Mesothelial cell of epicardium (in vitro differentiated cells): ENCODE results near the gene CMTM3. TPM values are rescaled to one million over a fixed set of nuclear protein-coding genes. Genes with fewer than 3 reads are reported as not detected.

Experiments
- DNase-seq, 2 experiments: peaks; one replicate each; pipeline ENCODE4 v3.0.0; 2021; ENCODE audit warnings: low spot score in 2 of 2; ENCODE audit not compliant: unreplicated experiment in 2 of 2
- H3K27ac Mint-ChIP-seq: 2 replicates; pipeline ENCODE4 v1.8.0; 2021; ENCODE audit warnings: mixed read lengths
- H3K27me3 Mint-ChIP-seq: 2 replicates; pipeline ENCODE4 v1.8.0; 2021; ENCODE audit warnings: low read depth, mixed read lengths
- H3K36me3 Mint-ChIP-seq: 2 replicates; pipeline ENCODE4 v1.8.0; 2021; ENCODE audit warnings: mixed read lengths
- H3K4me1 Mint-ChIP-seq: 2 replicates; pipeline ENCODE4 v1.8.0; 2021; ENCODE audit warnings: mixed read lengths
- H3K4me3 Mint-ChIP-seq: 2 replicates; pipeline ENCODE4 v1.8.0; 2021; ENCODE audit warnings: mild to moderate bottlenecking, moderate library complexity, mixed read lengths
- H3K9me3 Mint-ChIP-seq: 2 replicates; pipeline ENCODE4 v1.8.0; 2021; ENCODE audit warnings: mixed read lengths
- CTCF ChIP-seq: fragments of 200-600 bp; sonication (generic); IDR thresholded peaks from one replicate; pipeline ENCODE4 v1.5.0; 2021; ENCODE audit warnings: antibody characterized with exemption; ENCODE audit not compliant: unreplicated experiment
- total RNA-seq: library from RNA; stranded (reverse); gene quantifications from 3 replicates; pipeline ENCODE4 v1.2.1, GENCODE V29; 2021

CMTM3 gene
- total RNA-seq, 1 donor from 2014 or later = 60.7 TPM

GRCh38 chr16:66651965-66652364 is 47.5 kb downstream of the CMTM3 start:
- H3K9me3 Mint-ChIP-seq = no peaks in the 10 kb centered on the region
- H3K4me1 Mint-ChIP-seq = peaks cover 10% of the 10 kb centered on the region
- no peak overlapping the region for H3K4me3 Mint-ChIP-seq
- H3K36me3 Mint-ChIP-seq = no peaks in the 10 kb centered on the region
- TF ChIP-seq CTCF = no peak
- no peak for DNase-seq
- H3K27ac Mint-ChIP-seq = no peak overlapping the region
- no peaks in the 10 kb centered on the region for H3K27me3 Mint-ChIP-seq

- Mint-ChIP-seq H3K4me3 (no peak overlapping the region), H3K27ac (no peak overlapping the region), H3K36me3 (no peaks in the 10 kb centered on the region), H3K27me3 (no peaks in the 10 kb centered on the region), H3K4me1 (peaks cover 10% of the 10 kb centered on the region), H3K9me3 (no peaks in the 10 kb centered on the region)
- no peak for DNase-seq
- no peak for TF ChIP-seq CTCF
Observed at GRCh38 chr16:66652661-66653360, 48.3 kb downstream of the CMTM3 start.

GRCh38 chr16:66653581-66654350 is 49.3 kb downstream of the CMTM3 start:
- no peak for DNase-seq
- no peaks in the 10 kb centered on the region for H3K27me3 Mint-ChIP-seq
- no peak overlapping the region for H3K4me3 Mint-ChIP-seq
- H3K9me3 Mint-ChIP-seq = no peaks in the 10 kb centered on the region
- no peaks in the 10 kb centered on the region for H3K36me3 Mint-ChIP-seq
- H3K4me1 Mint-ChIP-seq = peaks cover 16% of the 10 kb centered on the region
- no peak for TF ChIP-seq CTCF
- H3K27ac Mint-ChIP-seq = no peak overlapping the region

- no peaks in the 10 kb centered on the region for H3K27me3 Mint-ChIP-seq
- H3K9me3 Mint-ChIP-seq = no peaks in the 10 kb centered on the region
- no peaks in the 10 kb centered on the region for H3K36me3 Mint-ChIP-seq
- DNase-seq = no peak
- TF ChIP-seq CTCF = no peak
- no peak overlapping the region for H3K4me3 Mint-ChIP-seq
- no peak overlapping the region for H3K27ac Mint-ChIP-seq
- peaks cover 25% of the 10 kb centered on the region for H3K4me1 Mint-ChIP-seq
Observed at GRCh38 chr16:66656547-66656946, 52.0 kb downstream of the CMTM3 start.

GRCh38 chr16:66658143-66658859 is 53.8 kb downstream of the CMTM3 start:
- H3K36me3 Mint-ChIP-seq = no peaks in the 10 kb centered on the region
- peak overlapping the region; percentile 19 for H3K27ac Mint-ChIP-seq
- no peaks in the 10 kb centered on the region for H3K27me3 Mint-ChIP-seq
- no peak for TF ChIP-seq CTCF
- no peak for DNase-seq
- H3K9me3 Mint-ChIP-seq = no peaks in the 10 kb centered on the region
- no peak overlapping the region for H3K4me3 Mint-ChIP-seq
- H3K4me1 Mint-ChIP-seq = peaks cover 36% of the 10 kb centered on the region
